ENCODE measurements around the gene INHBC. TPM values are rescaled to one million over a fixed set of nuclear protein-coding genes. Genes with fewer than 3 reads are reported as not detected.
"Not testable (repeated sequence)": the region's sequence is repeated elsewhere in the genome, so short reads cannot be mapped to it uniquely, and the experiment has no call there.

INHBC gene
- polyA plus RNA-seq, 2 donors = 0.01 TPM; not detected in 1

DNA sequence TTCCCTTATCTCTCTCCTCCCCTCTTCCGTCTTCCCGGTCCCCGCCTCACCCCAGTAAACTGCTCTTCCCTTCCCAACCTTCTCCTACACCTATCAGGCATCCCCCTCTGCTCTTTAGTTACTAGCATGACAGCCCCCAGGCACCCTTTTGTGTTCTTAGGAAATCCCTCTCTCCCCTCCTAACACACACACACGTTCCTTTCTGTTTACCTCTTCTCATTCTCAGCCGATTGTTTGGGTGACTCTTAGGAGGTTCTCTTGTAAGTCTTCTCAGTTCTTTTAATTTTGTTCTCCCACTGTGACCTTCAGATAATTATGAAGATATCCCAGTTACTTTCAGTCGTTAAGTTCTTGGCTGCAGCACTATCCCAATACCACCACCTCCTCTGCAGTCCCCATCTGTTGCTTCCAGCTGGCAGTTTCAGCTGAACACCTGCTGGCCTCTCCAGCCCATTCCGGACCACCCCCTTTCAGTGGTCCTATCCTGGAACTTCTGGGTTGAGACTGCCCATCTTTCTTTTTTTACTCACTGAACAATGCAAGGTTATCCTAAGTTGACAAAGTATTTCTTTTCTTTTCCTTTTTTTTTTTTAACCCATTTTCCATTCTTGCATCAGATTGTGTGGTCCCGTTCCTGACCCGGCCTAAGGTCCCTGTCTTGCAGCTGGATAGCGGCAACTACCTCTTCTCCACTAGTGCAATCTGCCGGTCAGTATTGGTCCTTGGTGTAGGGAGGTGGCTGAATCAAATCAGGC is 54.0 kb downstream of the INHBC start:
- Histone ChIP-seq H3K27me3 (ENCODE audit: control insufficient read depth in 1 of 2, insufficient read depth in 2 of 2, low read length in 2 of 2) (no peaks in the 10 kb centered on the region), H3K9me3 (ENCODE audit: control insufficient read depth in 2 of 2, insufficient read depth in 1 of 2, low read depth in 1 of 2, low read length in 1 of 2) (no peaks in the 10 kb centered on the region), H3K27ac (ENCODE audit: low read depth in 2 of 2, low read length in 1 of 2) (peak overlapping the region; percentile 54 to 72), H3K4me1 (ENCODE audit: control insufficient read depth in 2 of 2, insufficient read depth in 2 of 2, low read length in 1 of 2) (peaks cover 6 to 8% of the 10 kb centered on the region in 2 donors), H3K36me3 (ENCODE audit: control insufficient read depth in 2 of 2, insufficient read depth in 2 of 2, low read length in 1 of 2) (peaks cover 5 to 10% of the 10 kb centered on the region in 2 donors), H3K4me3 (ENCODE audit: low read depth in 1 of 2, low read length in 2 of 2) (peak overlapping the region; percentile 72 to 91)
- WGBS, 2 donors = 27 to 30% methylated on average over 11 of the region's 11 CpGs

DNA sequence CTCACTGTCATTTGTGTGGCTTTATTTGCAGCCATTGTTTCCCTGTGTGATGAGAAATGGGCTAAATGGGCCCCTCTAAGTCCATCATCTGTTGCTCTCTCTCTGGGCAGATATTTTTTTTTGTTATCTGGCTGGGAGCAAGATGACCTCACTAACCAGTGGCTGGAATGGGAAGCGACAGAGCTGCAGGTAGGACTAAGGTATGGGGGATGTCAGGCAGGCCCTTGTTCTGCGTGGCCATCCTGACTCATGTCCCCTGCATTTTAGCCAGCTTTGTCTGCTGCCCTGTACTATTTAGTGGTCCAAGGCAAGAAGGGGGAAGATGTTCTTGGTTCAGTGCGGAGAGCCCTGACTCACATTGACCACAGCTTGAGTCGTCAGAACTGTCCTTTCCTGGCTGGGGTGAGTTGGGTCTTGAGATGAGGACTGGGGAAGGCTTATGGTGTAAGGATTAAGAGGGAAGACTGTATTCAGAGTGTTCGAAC is 54.6 kb downstream of the INHBC start:
- H3K4me3 ChIP-seq (ENCODE audit: low read depth in 1 of 2, low read length in 2 of 2) = peak overlapping the region in 1 of 2 donors; percentile 72
- H3K4me1 ChIP-seq (ENCODE audit: control insufficient read depth in 2 of 2, insufficient read depth in 2 of 2, low read length in 1 of 2) = peaks cover 6 to 8% of the 10 kb centered on the region in 2 donors
- peaks cover 5 to 10% of the 10 kb centered on the region in 2 donors for H3K36me3 ChIP-seq (ENCODE audit: control insufficient read depth in 2 of 2, insufficient read depth in 2 of 2, low read length in 1 of 2)
- 82 to 83% methylated on average over 5 of the region's 5 CpGs for WGBS, 2 donors
- H3K27ac ChIP-seq (ENCODE audit: low read depth in 2 of 2, low read length in 1 of 2) = no peak overlapping the region
- H3K27me3 ChIP-seq (ENCODE audit: control insufficient read depth in 1 of 2, insufficient read depth in 2 of 2, low read length in 2 of 2) = no peaks in the 10 kb centered on the region
- no peaks in the 10 kb centered on the region for H3K9me3 ChIP-seq (ENCODE audit: control insufficient read depth in 2 of 2, insufficient read depth in 1 of 2, low read depth in 1 of 2, low read length in 1 of 2)

DNA sequence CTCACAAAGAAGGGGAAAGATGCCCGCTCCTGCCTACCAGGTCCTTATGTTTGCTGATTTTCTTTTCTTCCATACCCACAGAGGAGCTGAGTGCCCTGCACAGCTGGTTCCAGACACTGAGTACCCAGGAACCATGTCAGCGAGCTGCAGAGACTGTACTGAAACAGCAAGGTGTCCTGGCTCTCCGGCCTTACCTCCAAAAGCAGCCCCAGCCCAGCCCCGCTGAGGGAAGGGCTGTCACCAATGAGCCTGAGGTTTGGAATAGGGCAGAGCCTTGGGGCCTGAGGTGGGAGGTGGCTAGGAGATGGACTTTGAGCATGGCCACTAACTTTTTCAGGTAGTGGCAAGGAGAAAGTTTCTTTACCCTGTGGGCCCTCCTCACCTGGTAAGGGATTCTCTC is 55.5 kb downstream of the INHBC start:
- Histone ChIP-seq H3K27ac (ENCODE audit: low read depth in 2 of 2, low read length in 1 of 2) (no peak overlapping the region), H3K4me1 (ENCODE audit: control insufficient read depth in 2 of 2, insufficient read depth in 2 of 2, low read length in 1 of 2) (peaks cover 6 to 8% of the 10 kb centered on the region in 2 donors), H3K27me3 (ENCODE audit: control insufficient read depth in 1 of 2, insufficient read depth in 2 of 2, low read length in 2 of 2) (no peaks in the 10 kb centered on the region), H3K36me3 (ENCODE audit: control insufficient read depth in 2 of 2, insufficient read depth in 2 of 2, low read length in 1 of 2) (peaks cover 5 to 13% of the 10 kb centered on the region in 2 donors), H3K4me3 (ENCODE audit: low read depth in 1 of 2, low read length in 2 of 2) (no peak overlapping the region), H3K9me3 (ENCODE audit: control insufficient read depth in 2 of 2, insufficient read depth in 1 of 2, low read depth in 1 of 2, low read length in 1 of 2) (no peaks in the 10 kb centered on the region)
- WGBS, 2 donors = 94 to 100% methylated on average over 4 of the region's 4 CpGs

DNA sequence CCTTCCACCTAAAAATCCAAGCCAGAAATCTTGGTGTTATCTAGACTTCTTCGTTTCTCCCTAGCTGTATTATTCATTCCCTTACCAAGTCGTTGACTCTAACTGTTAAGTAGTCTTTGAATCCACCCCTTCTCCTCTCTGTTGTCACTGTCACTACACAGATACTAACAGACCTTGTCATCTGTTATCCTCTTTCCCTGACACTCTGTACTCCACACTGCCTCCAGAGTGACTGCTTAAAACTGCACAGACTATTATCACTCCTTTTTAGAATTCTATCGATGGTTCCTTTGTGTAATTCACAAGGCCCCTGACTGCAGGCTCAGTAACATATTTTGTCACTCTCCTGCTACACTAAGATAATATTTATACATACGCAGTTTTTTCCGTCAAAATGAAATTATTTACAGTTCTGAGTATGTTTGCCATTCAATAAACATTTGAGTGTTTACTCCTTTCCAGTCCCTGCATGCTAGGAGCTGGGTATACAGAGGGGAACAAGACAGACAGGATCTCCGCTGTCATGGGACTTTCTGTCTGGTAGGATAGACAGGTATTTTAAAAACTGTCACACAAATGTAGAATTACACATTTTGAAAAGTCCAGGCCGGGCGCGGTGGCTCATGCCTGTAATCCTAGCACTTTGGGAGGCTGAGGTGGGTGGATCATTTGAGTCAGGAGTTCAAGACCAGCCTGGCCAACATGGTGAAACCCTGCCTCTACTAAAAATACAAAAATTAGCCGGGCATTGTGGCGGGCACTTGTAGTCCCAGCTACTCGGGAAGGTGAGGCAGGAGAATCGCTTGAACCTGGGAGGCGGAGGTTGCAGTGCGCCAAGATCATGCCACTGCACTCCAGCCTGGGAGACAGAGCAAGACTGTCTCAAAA is 57.1 kb downstream of the INHBC start:
- Histone ChIP-seq H3K4me3 (ENCODE audit: low read depth in 1 of 2, low read length in 2 of 2) (no peak overlapping the region), H3K9me3 (ENCODE audit: control insufficient read depth in 2 of 2, insufficient read depth in 1 of 2, low read depth in 1 of 2, low read length in 1 of 2) (no peaks in the 10 kb centered on the region), H3K27me3 (ENCODE audit: control insufficient read depth in 1 of 2, insufficient read depth in 2 of 2, low read length in 2 of 2) (no peaks in the 10 kb centered on the region), H3K27ac (ENCODE audit: low read depth in 2 of 2, low read length in 1 of 2) (no peak overlapping the region), H3K4me1 (ENCODE audit: control insufficient read depth in 2 of 2, insufficient read depth in 2 of 2, low read length in 1 of 2) (peaks cover 6 to 8% of the 10 kb centered on the region in 2 donors), H3K36me3 (ENCODE audit: control insufficient read depth in 2 of 2, insufficient read depth in 2 of 2, low read length in 1 of 2) (peaks cover 5 to 13% of the 10 kb centered on the region in 2 donors)
- WGBS, 2 donors = 90% methylated on average over 15 of the region's 15 CpGs

DNA sequence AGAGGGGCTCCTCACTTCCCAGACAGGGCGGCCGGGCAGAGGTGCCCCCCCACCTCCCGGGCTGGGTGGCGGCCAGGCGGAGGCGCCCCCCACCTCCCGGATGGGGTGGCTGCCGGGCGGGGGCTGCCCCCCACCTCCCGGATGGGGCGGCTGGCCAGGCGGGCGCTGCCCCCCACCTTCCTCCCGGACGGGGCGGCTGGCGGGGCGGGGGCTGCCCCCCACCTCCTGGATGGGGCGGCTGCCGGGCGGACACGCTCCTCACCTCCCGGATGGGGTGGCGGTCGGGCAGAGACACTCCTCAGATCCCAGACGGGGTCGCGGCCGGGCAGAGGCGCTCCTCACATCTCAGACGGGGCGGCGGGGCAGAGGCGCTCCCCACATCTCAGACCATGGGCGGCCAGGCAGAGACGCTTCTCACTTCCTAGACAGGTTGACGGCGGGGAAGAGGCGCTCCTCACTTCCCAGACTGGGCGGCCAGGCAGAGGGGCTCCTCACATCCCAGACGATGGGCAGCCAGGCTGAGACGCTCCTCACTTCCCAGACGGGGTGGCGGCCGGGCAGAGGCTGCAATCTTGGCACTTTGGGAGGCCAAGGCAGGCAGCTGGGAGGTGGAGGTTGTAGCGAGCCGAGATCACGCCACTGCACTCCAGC is 60.6 kb downstream of the INHBC start:
- not testable (repeated sequence) for H3K27me3 ChIP-seq (ENCODE audit: control insufficient read depth in 1 of 2, insufficient read depth in 2 of 2, low read length in 2 of 2); H3K27ac ChIP-seq (ENCODE audit: low read depth in 2 of 2, low read length in 1 of 2); H3K4me1 ChIP-seq (ENCODE audit: control insufficient read depth in 2 of 2, insufficient read depth in 2 of 2, low read length in 1 of 2); H3K9me3 ChIP-seq (ENCODE audit: control insufficient read depth in 2 of 2, insufficient read depth in 1 of 2, low read depth in 1 of 2, low read length in 1 of 2); H3K4me3 ChIP-seq (ENCODE audit: low read depth in 1 of 2, low read length in 2 of 2)
- WGBS, 2 donors = 95% methylated on average over 38 to 45 of the region's 48 CpGs
- peaks cover 15 to 19% of the 10 kb centered on the region in 2 donors for H3K36me3 ChIP-seq (ENCODE audit: control insufficient read depth in 2 of 2, insufficient read depth in 2 of 2, low read length in 1 of 2)

DNA sequence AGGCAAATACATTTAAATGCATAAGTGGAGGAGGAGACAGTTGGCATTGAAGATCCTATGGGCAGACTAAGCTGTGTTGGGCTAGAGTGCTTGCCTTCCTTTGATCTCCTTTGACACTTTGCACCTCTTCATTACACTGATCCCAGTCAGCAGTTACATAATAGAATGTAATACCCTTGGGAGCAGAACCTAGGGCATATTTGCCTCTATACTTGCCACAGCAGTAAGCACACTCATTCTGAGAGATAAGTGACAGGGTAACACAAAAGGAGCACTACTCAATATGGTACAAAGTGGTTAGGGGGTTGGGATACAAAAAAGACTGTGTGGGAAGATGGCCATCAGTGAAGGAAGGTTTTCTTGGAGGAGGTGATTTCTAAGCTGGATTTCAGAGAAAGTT is 62.2 kb downstream of the INHBC start:
- Histone ChIP-seq H3K36me3 (ENCODE audit: control insufficient read depth in 2 of 2, insufficient read depth in 2 of 2, low read length in 1 of 2) (peaks cover 15 to 24% of the 10 kb centered on the region in 2 donors), H3K27me3 (ENCODE audit: control insufficient read depth in 1 of 2, insufficient read depth in 2 of 2, low read length in 2 of 2) (no peaks in the 10 kb centered on the region), H3K27ac (ENCODE audit: low read depth in 2 of 2, low read length in 1 of 2) (no peak overlapping the region), H3K4me3 (ENCODE audit: low read depth in 1 of 2, low read length in 2 of 2) (no peak overlapping the region), H3K9me3 (ENCODE audit: control insufficient read depth in 2 of 2, insufficient read depth in 1 of 2, low read depth in 1 of 2, low read length in 1 of 2) (no peaks in the 10 kb centered on the region), H3K4me1 (ENCODE audit: control insufficient read depth in 2 of 2, insufficient read depth in 2 of 2, low read length in 1 of 2) (no peaks in the 10 kb centered on the region)

DNA sequence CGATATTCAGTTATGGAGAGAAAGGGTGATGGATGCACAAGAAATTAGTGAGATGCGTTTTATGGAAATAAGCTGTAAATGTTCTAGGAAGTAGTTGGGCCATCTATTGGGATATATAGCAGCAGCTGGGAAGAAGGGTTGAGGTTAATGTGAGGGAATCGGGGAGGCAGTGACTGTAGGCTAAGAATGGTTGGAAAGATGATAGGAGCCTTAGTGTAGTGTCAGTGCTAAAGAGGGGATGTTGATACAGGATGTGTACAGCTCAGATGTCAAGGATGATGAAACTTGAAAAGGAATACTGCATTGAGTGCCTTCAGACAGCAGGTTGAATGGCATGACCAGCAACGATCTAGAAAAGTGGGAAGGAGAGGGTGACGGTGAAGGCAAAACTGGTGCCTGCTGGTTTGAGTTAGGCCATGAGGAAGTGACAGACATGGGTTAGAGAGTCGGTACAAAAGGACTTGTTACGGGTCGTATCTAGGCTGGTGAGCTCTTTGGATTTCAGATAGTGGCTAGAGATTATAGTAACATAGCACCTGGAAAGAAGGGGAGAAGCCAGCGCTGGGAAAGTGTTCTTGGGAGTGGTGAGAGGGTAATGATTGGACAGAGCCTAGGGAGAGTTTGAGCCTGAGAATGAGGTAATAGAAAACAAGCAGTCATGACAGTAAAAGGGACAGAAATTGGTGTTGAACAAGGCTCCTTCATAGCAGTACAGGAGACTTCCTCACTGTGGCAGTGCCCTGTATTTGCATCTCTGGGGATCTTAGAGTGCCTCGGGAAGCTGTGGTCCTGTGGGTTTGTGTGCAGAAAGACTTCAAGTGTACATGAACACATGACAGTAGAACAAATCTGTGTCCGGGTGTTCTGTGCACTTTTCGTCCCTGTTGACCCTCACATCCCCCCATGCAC is 62.9 kb downstream of the INHBC start:
- Histone ChIP-seq H3K36me3 (ENCODE audit: control insufficient read depth in 2 of 2, insufficient read depth in 2 of 2, low read length in 1 of 2) (peaks cover 18 to 24% of the 10 kb centered on the region in 2 donors), H3K4me3 (ENCODE audit: low read depth in 1 of 2, low read length in 2 of 2) (no peak overlapping the region)
- 92 to 94% methylated on average over 12 of the region's 12 CpGs for WGBS, 2 donors

DNA sequence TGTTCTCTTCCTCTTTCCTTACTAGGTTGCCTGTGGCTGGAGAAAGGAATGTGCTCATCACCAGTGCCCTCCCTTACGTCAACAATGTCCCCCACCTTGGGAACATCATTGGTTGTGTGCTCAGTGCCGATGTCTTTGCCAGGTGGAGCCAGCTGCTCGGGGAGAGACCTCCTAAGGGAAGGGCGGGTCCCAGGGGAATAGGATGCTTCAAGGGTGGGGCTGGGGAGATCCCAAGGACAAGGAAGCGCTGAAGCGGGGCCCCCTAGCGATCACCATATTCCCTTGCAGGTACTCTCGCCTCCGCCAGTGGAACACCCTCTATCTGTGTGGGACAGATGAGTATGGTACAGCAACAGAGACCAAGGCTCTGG is 63.5 kb downstream of the INHBC start:
- Histone ChIP-seq H3K4me1 (ENCODE audit: control insufficient read depth in 2 of 2, insufficient read depth in 2 of 2, low read length in 1 of 2) (no peaks in the 10 kb centered on the region), H3K27me3 (ENCODE audit: control insufficient read depth in 1 of 2, insufficient read depth in 2 of 2, low read length in 2 of 2) (no peaks in the 10 kb centered on the region), H3K36me3 (ENCODE audit: control insufficient read depth in 2 of 2, insufficient read depth in 2 of 2, low read length in 1 of 2) (peaks cover 18 to 25% of the 10 kb centered on the region in 2 donors), H3K9me3 (ENCODE audit: control insufficient read depth in 2 of 2, insufficient read depth in 1 of 2, low read depth in 1 of 2, low read length in 1 of 2) (no peaks in the 10 kb centered on the region), H3K27ac (ENCODE audit: low read depth in 2 of 2, low read length in 1 of 2) (no peak overlapping the region), H3K4me3 (ENCODE audit: low read depth in 1 of 2, low read length in 2 of 2) (no peak overlapping the region)
- 82 to 84% methylated on average over 9 of the region's 9 CpGs for WGBS, 2 donors

More for the DNA sequence above, 62.9 kb downstream of the INHBC start:
- Histone ChIP-seq H3K27ac (ENCODE audit: low read depth in 2 of 2, low read length in 1 of 2) (no peak overlapping the region), H3K27me3 (ENCODE audit: control insufficient read depth in 1 of 2, insufficient read depth in 2 of 2, low read length in 2 of 2) (no peaks in the 10 kb centered on the region), H3K9me3 (ENCODE audit: control insufficient read depth in 2 of 2, insufficient read depth in 1 of 2, low read depth in 1 of 2, low read length in 1 of 2) (no peaks in the 10 kb centered on the region), H3K4me1 (ENCODE audit: control insufficient read depth in 2 of 2, insufficient read depth in 2 of 2, low read length in 1 of 2) (no peaks in the 10 kb centered on the region)
